ENCODE data around the gene SOCS7. TPM values are rescaled to one million over a fixed set of nuclear protein-coding genes. Genes with fewer than 3 reads are reported as not detected.
A peak's percentile ranks its signal among the peaks of the same experiment; 100 is the strongest.

The SOCS7 gene
- total RNA-seq, 1 donor from 2014 or later = 17.8 TPM

DNA sequence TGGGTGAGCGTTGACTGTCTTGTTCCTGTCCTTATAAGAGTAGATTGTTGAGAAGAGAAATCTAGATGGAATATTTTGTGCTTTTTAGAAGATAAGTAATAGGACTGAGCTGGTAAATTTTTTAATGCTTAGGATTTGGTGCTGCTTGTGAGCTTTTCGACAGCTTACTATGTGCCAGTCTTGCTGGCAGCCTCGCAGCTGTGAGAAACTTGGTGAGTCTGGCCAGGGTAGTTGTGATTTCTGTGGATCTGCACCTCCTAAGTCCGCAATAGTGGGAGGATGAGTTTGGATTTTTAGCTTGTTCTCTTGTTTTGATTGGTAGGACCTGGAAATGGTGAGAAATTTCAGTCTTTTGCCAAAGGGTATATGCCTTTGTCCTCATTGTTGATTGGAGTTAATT, 3.6 kb downstream of the SOCS7 start:
- H3K4me1 Mint-ChIP-seq = peaks cover 60% of the 10 kb centered on the region
- no peak overlapping the region for H2AFZ ChIP-seq (replicated peaks)
- peak overlapping the region; percentile 90 for H3K4me3 Mint-ChIP-seq
- H3K27ac Mint-ChIP-seq = no peak overlapping the region
- H3F3A ChIP-seq (ENCODE audit: low read depth) = peaks cover 13% of the 10 kb centered on the region
- peaks cover 3% of the 10 kb centered on the region for H3K36me3 Mint-ChIP-seq
- no peaks in the 10 kb centered on the region for H3K36me3 ChIP-seq
- no peaks in the 10 kb centered on the region for H3K27me3 ChIP-seq
- peaks cover 69% of the 10 kb centered on the region for H4K20me1 ChIP-seq (ENCODE audit: low read depth)
- TF ChIP-seq EZH2 (IDR thresholded peaks at IDR 0.05) (no peak), EZH2phosphoT487 (IDR thresholded peaks at IDR 0.05) (no peak), CTCF (IDR thresholded peaks at IDR 0.05) (no peak)
- H3K4me3 ChIP-seq = no peak overlapping the region
- peaks cover 47% of the 10 kb centered on the region for H3K4me1 ChIP-seq
- no peak overlapping the region for H3K27ac ChIP-seq
- DNase-seq (ENCODE audit: low spot score) = no peak
- H3K9me3 Mint-ChIP-seq = no peaks in the 10 kb centered on the region
- H3K79me2 ChIP-seq (ENCODE audit: low read depth) = peaks cover 82% of the 10 kb centered on the region
- H3K9ac ChIP-seq = no peak overlapping the region
- H3K9me3 ChIP-seq (ENCODE audit: low read depth) = no peaks in the 10 kb centered on the region
- no peaks in the 10 kb centered on the region for H3K27me3 Mint-ChIP-seq (ENCODE audit: insufficient read depth, low read depth)
- no peak overlapping the region for H3K4me2 ChIP-seq

DNA sequence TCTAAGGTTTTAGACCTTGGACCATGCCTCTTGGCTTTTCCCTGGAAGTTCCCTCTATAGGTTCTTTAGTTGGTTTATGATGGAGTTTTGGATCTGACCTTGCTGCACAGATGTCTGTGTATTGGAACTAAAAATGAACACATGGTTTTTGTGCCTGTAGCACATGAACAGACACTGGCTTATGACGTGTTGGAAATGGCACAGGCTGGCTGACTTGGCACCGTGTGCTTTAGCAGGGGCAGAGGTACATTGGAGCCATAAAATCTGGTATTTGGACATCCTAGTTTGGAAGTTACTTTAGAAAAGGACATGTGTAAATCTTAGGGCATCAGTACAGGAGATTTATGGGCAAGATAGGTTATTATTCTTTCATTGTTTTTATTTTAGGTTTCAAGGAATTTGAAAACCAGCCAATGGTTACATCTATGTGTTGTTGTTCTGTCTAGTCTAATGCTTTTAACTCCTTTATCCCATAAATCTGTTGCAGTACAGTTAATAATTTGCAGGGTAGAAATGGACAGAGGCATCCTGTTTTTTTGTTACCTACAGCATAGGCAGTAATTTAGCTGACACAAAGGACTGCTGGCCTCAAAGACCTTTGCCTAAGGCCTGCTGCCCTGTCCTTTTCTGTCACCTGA, 6.0 kb downstream of the SOCS7 start:
- no peak overlapping the region for H3K27ac Mint-ChIP-seq
- no peak for DNase-seq (ENCODE audit: low spot score)
- H3K9me3 Mint-ChIP-seq = no peaks in the 10 kb centered on the region
- H3K4me3 Mint-ChIP-seq = no peak overlapping the region
- H3K4me1 ChIP-seq = peaks cover 39% of the 10 kb centered on the region
- no peak overlapping the region for H3K27ac ChIP-seq
- H3K36me3 Mint-ChIP-seq = peaks cover 5% of the 10 kb centered on the region
- peaks cover 86% of the 10 kb centered on the region for H4K20me1 ChIP-seq (ENCODE audit: low read depth)
- no peak overlapping the region for H3K4me3 ChIP-seq
- no peaks in the 10 kb centered on the region for H3K27me3 Mint-ChIP-seq (ENCODE audit: insufficient read depth, low read depth)
- peaks cover 93% of the 10 kb centered on the region for H3K79me2 ChIP-seq (ENCODE audit: low read depth)
- H3F3A ChIP-seq (ENCODE audit: low read depth) = no peaks in the 10 kb centered on the region
- no peak overlapping the region for H3K4me2 ChIP-seq
- TF ChIP-seq EZH2 (IDR thresholded peaks at IDR 0.05) (no peak), CTCF (IDR thresholded peaks at IDR 0.05) (no peak), EZH2phosphoT487 (IDR thresholded peaks at IDR 0.05) (no peak)
- H2AFZ ChIP-seq (replicated peaks) = no peak overlapping the region
- no peaks in the 10 kb centered on the region for H3K27me3 ChIP-seq
- H3K9me3 ChIP-seq (ENCODE audit: low read depth) = no peaks in the 10 kb centered on the region
- H3K9ac ChIP-seq = no peak overlapping the region
- H3K36me3 ChIP-seq = no peaks in the 10 kb centered on the region
- H3K4me1 Mint-ChIP-seq = peaks cover 51% of the 10 kb centered on the region

DNA sequence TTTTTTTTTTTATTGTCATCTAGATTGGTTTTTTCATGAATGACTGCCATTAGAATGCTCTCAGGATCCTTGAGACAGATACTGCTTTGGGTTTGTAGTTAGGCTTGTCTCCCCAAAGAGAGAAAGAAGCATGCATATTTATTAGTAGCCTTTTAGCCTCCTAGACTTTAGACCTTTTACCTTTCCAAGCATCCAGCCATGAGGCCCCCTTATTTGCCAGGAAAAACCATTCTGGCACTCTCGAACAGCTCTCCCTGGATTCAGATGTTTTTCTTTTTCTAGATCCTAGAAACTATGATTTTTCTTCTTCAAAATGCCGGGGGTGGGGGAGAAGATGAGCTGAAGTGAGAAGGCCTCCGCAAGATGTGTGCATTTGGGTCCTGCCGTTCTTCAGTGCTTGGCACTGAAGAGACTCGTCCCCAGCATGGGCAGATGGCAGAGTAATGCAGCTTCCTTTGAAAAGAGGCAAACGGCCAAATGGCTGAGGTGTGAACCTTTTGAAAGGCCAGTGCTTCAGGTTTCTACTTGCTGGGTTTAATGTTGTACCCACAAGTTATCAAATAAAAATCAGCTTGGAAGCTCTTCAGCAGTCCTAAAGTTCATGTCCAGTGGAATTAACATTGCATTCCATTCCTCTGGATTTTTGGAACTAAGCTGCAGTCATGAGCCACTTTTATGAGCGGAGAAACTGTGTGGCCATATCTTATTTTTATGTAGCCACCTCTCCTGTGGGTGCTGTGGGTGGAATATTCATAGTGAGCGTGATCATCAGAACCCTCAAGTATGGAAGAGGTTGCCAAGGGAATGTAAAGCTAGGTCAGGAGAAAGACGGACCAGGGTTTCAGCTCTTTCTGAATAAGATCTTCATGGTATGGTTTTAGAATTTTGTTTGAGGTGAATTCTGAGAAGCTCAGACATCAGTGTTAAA, 7.2 kb downstream of the SOCS7 start:
- no peak for DNase-seq (ENCODE audit: low spot score)
- Mint-ChIP-seq H3K9me3 (no peaks in the 10 kb centered on the region), H3K4me1 (peaks cover 43% of the 10 kb centered on the region), H3K36me3 (peaks cover 6% of the 10 kb centered on the region), H3K4me3 (no peak overlapping the region), H3K27me3 (ENCODE audit: insufficient read depth, low read depth) (no peaks in the 10 kb centered on the region), H3K27ac (no peak overlapping the region)
- H3K4me2 ChIP-seq = no peak overlapping the region
- H3K9ac ChIP-seq = peak overlapping the region; percentile 1
- peaks cover 28% of the 10 kb centered on the region for H3K4me1 ChIP-seq
- no peak overlapping the region for H3K4me3 ChIP-seq
- peaks cover 81% of the 10 kb centered on the region for H3K79me2 ChIP-seq (ENCODE audit: low read depth)
- TF ChIP-seq EZH2phosphoT487 (IDR thresholded peaks at IDR 0.05) = no peak
- no peak for TF ChIP-seq EZH2 (IDR thresholded peaks at IDR 0.05)
- TF ChIP-seq CTCF (IDR thresholded peaks at IDR 0.05) = no peak
- no peaks in the 10 kb centered on the region for H3K27me3 ChIP-seq
- H3F3A ChIP-seq (ENCODE audit: low read depth) = no peaks in the 10 kb centered on the region
- H4K20me1 ChIP-seq (ENCODE audit: low read depth) = peaks cover 79% of the 10 kb centered on the region
- H3K9me3 ChIP-seq (ENCODE audit: low read depth) = no peaks in the 10 kb centered on the region
- H3K36me3 ChIP-seq = no peaks in the 10 kb centered on the region
- no peak overlapping the region for H3K27ac ChIP-seq
- no peak overlapping the region for H2AFZ ChIP-seq (replicated peaks)

All from neural progenitor cell (in vitro differentiated cells).